Breast epithelium (tissue), 4 donors: ENCODE results near the gene ABCA6. TPM values are rescaled to one million over a fixed set of nuclear protein-coding genes. Genes with fewer than 3 reads are reported as not detected.
A peak's percentile ranks its signal among the peaks of the same experiment; 100 is the strongest.
"Not testable (repeated sequence)": the region's sequence is repeated elsewhere in the genome, so short reads cannot be mapped to it uniquely, and the experiment has no call there.

Experiments
- DNase-seq, 2 donors: peaks; one replicate each; pipeline ENCODE4 v3.0.0-alpha.2; 2019; ENCODE audit warnings: low spot score in 2 of 2
- H3K27ac ChIP-seq, 2 donors: fragments of 200-600 bp; sonication (generic) in 1 of 2; one replicate each; pipeline ENCODE4 v1.5.1; 2016 to 2019; ENCODE audit warnings: mild to moderate bottlenecking in 1 of 2
- H3K27me3 ChIP-seq, 2 donors: fragments of 200-600 bp; sonication (generic) in 1 of 2; one replicate each; pipeline versions ENCODE4 v1.5.1 to v1.6.0; 2017 to 2019; ENCODE audit warnings: control low read depth in 1 of 2, mild to moderate bottlenecking in 1 of 2
- H3K36me3 ChIP-seq: fragments of 200-600 bp; one replicate; pipeline ENCODE4 v1.5.1; 2019
- H3K4me1 ChIP-seq, 2 donors: fragments of 200-600 bp; sonication (generic); one replicate each; pipeline ENCODE4 v1.5.1; 2016 to 2019; ENCODE audit warnings: control low read depth in 1 of 2
- H3K4me3 ChIP-seq, 3 donors: fragments of 200-600 bp; sonication (generic); 1 replicate in 2 of 3; 2 replicates in 1 of 3; pipeline ENCODE4 v1.5.1; 2016 to 2019; ENCODE audit warnings: mild to moderate bottlenecking in 3 of 3, moderate library complexity in 2 of 3
- H3K9me3 ChIP-seq, 2 donors: fragments of 200-600 bp; sonication (generic) in 1 of 2; one replicate each; pipeline ENCODE4 v1.5.1; 2016 to 2019; ENCODE audit warnings: control low read depth in 1 of 2
- CTCF ChIP-seq, 3 donors: fragments of 450-650 bp; IDR thresholded peaks; one replicate each; pipeline ENCODE4 v1.5.1; 2016 to 2017; ENCODE audit warnings: antibody characterized with exemption in 3 of 3, mild to moderate bottlenecking in 3 of 3, moderate library complexity in 3 of 3
- POLR2A ChIP-seq: fragments of 450-650 bp; IDR thresholded peaks from one replicate; pipeline ENCODE4 v1.6.1; 2016; ENCODE audit warnings: antibody characterized with exemption, mild to moderate bottlenecking, moderate library complexity
- POLR2AphosphoS5 ChIP-seq, 3 donors: sonication (generic); formaldehyde crosslinking; IDR thresholded peaks; one replicate each; pipeline ENCODE4 v1.6.1; 2017; ENCODE audit warnings: antibody characterized with exemption in 3 of 3
- intact Hi-C: fragments of 100-400 bp; cut with DNase I; formaldehyde crosslinking; loops from one replicate; pipeline ENCODE4 v1.15.1; 2023; ENCODE audit warnings: low total_unique reads
- total RNA-seq, 3 donors: library from RNA; depleted of rRNA; stranded (reverse); fragments of >200 nt; gene quantifications; one replicate each; pipeline ENCODE4 v1.1.0, GENCODE V29; 2016

The ABCA6 gene
- total RNA-seq, 3 donors from 2014 or later, result 61.2 to 198 (median 122) TPM

DNA sequence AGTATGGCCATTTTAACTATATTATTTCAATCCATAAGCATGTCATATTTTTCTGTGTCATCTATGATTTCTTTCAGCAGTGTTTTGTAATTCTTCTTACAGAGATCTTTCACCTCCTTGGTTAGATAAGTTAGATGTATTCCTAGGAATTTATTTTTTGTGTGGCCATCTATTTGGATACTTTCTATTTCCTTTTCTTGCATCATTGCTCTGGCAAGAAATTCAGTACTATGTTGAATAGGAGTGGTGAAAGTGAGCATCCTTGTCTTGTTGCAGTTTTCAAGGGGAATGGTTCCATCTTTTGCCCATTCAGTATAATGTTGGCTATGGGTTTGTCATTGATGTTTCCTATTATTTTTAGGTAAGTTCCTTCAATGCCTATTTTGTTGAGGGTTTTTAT, 65.9 kb downstream of the ABCA6 start:
- no peak overlapping the region for H3K4me3 ChIP-seq
- H3K27me3 ChIP-seq, result no peaks in the 10 kb centered on the region
- no peak for TF ChIP-seq CTCF (IDR thresholded peaks at IDR 0.05)
- TF ChIP-seq POLR2AphosphoS5 (IDR thresholded peaks at IDR 0.05), result no peak
- no peak for TF ChIP-seq POLR2A
- no peak for DNase-seq
- peaks cover 3 to 9% of the 10 kb centered on the region in 2 donors for H3K9me3 ChIP-seq
- no peak overlapping the region for H3K27ac ChIP-seq
- intact Hi-C loops, result no loop called here
- H3K36me3 ChIP-seq, result no peaks in the 10 kb centered on the region
- H3K4me1 ChIP-seq, result no peaks in the 10 kb centered on the region

GRCh38 chr17:69073392-69073791, 68.3 kb downstream of the ABCA6 start:
- H3K4me1 ChIP-seq, H3K4me3 ChIP-seq, H3K9me3 ChIP-seq, H3K27me3 ChIP-seq, DNase-seq, intact Hi-C loops, H3K27ac ChIP-seq, H3K36me3 ChIP-seq: not testable (repeated sequence)

- H3K4me1 ChIP-seq, DNase-seq, H3K4me3 ChIP-seq, H3K9me3 ChIP-seq, H3K36me3 ChIP-seq, H3K27me3 ChIP-seq, intact Hi-C loops, H3K27ac ChIP-seq: not testable (repeated sequence)
Measured at GRCh38 chr17:69072803-69073256, 68.9 kb downstream of the ABCA6 start.

DNA sequence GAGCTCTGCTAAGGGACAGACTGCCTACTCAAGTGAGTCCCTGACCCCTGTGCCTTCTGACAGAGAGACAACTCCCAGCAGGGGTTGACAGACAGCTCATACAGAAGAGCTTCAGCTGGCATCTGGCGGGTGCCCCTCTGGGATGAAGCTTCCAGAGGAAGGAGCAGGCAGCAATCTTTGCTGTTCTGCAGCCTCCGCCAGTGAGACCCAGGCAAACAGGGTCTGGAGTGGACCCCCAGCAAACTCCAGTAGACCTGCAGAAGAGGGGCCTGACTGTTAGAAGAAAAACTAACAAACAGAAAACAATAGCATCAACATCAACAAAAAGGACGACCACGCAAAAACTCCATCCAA, 70.5 kb downstream of the ABCA6 start:
- DNase-seq, H3K4me1 ChIP-seq, intact Hi-C loops, H3K36me3 ChIP-seq, H3K27me3 ChIP-seq, H3K9me3 ChIP-seq, H3K4me3 ChIP-seq: not testable (repeated sequence)
- peak overlapping the region in 1 of 2 donors; percentile 22 for H3K27ac ChIP-seq

GRCh38 chr17:69070378-69071232, 71.1 kb downstream of the ABCA6 start:
- H3K4me3 ChIP-seq, H3K36me3 ChIP-seq, H3K27me3 ChIP-seq, H3K4me1 ChIP-seq, intact Hi-C loops, DNase-seq, H3K9me3 ChIP-seq: not testable (repeated sequence)
- peak overlapping the region in 1 of 2 donors; percentile 22 for H3K27ac ChIP-seq

GRCh38 chr17:69069226-69069750, 72.4 kb downstream of the ABCA6 start:
- Histone ChIP-seq H3K9me3 (peaks cover 0 to 3% of the 10 kb centered on the region in 2 donors), H3K36me3 (no peaks in the 10 kb centered on the region), H3K27me3 (no peaks in the 10 kb centered on the region), H3K4me1 (no peaks in the 10 kb centered on the region), H3K27ac (no peak overlapping the region), H3K4me3 (no peak overlapping the region)
- no peak for TF ChIP-seq CTCF (IDR thresholded peaks at IDR 0.05)
- TF ChIP-seq POLR2A, result no peak
- TF ChIP-seq POLR2AphosphoS5 (IDR thresholded peaks at IDR 0.05), result no peak
- intact Hi-C loops, result no loop called here
- DNase-seq, result no peak

DNA sequence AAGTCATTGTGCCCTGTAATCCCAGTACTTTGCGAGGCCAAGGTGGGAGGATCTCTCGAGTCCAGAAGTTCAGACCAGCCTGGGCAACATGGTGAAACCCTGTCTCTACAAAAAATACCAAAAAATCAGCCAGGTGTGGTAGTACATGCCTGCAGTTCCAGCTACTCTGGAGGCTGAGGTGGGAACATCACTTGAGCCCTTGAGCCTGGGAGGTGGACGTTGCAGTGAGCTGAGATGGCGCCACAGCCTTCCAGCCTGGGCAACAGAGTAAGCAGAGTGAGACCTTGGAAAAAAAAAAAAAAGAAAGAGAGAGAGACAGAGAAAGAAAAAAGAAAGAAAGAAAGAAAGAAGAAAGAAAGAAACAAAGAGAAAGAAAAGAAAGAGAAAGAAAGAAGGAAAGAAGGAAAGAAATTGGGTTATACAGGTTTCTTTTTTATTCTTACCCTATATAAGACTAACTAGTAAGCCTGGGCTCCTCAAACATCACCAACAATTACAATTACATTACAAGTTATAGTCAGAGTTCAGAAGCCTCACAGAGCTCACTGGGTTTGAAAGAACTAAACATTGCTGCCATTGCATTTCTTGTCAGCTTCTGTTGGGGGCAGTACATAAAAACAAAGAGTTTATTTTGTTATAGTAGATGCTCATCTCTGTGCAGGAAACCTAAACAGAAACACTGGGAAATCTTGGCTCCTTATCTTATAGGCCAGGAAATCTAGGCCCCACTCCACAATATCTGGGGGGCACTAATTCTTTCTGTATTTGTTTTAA, 74.2 kb downstream of the ABCA6 start:
- H3K27me3 ChIP-seq, result no peaks in the 10 kb centered on the region
- no peak overlapping the region for H3K4me3 ChIP-seq
- H3K9me3 ChIP-seq, result peaks cover 0 to 3% of the 10 kb centered on the region in 2 donors
- intact Hi-C loops, result no loop called here
- no peak for DNase-seq
- no peak overlapping the region for H3K27ac ChIP-seq
- no peaks in the 10 kb centered on the region for H3K4me1 ChIP-seq
- no peaks in the 10 kb centered on the region for H3K36me3 ChIP-seq
- TF ChIP-seq POLR2AphosphoS5 (IDR thresholded peaks at IDR 0.05) (no peak), CTCF (IDR thresholded peaks at IDR 0.05) (no peak), POLR2A (no peak)
